ENCODE data around the gene PRF1.
A peak's percentile ranks its signal among the peaks of the same experiment; 100 is the strongest.

Gene PRF1

GRCh38 chr10:70565556-70566514 is 36.7 kb downstream of the PRF1 start:
- H3K27ac ChIP-seq (ENCODE audit: low read depth, low read length) = no peak overlapping the region
- H3K4me1 ChIP-seq (ENCODE audit: control insufficient read depth, insufficient read depth, low read length, unreplicated experiment) = no peaks in the 10 kb centered on the region
- H3K36me3 ChIP-seq (ENCODE audit: insufficient read depth, low read length) = no peaks in the 10 kb centered on the region
- no peak overlapping the region for H3K4me3 ChIP-seq (ENCODE audit: low read depth, low read length)
- H2AFZ ChIP-seq (ENCODE audit: low read length, unreplicated experiment) = no peak overlapping the region
- H3K27me3 ChIP-seq (ENCODE audit: insufficient read depth, low read length) = no peaks in the 10 kb centered on the region
- no peaks in the 10 kb centered on the region for H3K79me2 ChIP-seq (ENCODE audit: control insufficient read depth, insufficient read depth, low read length, unreplicated experiment)

DNA sequence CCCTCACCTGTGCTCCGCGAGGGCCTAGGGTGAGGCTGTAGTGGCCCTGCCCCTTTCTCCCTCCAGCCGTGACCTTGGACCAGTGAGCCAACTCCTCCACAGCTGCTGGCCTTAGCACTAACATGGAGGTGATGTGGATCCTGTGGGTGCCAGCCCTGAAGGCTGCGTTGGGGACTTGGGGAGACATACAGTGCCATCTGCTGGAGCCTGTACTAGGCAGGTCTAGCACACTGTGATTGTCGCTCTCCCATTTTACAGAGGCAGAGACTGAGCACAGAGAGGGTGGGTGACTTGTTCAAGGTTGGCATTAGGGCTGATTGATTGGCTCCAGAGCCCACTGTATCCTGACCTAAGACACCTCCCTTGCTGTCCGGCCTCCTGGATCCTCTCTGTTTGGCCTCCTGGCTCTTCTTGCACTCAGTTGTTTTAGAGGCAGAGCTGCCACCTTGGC is 37.6 kb downstream of the PRF1 start:
- no peaks in the 10 kb centered on the region for H3K27me3 ChIP-seq (ENCODE audit: insufficient read depth, low read length)
- no peaks in the 10 kb centered on the region for H3K79me2 ChIP-seq (ENCODE audit: control insufficient read depth, insufficient read depth, low read length, unreplicated experiment)
- H2AFZ ChIP-seq (ENCODE audit: low read length, unreplicated experiment) = no peak overlapping the region
- H3K36me3 ChIP-seq (ENCODE audit: insufficient read depth, low read length) = no peaks in the 10 kb centered on the region
- H3K27ac ChIP-seq (ENCODE audit: low read depth, low read length) = no peak overlapping the region
- no peaks in the 10 kb centered on the region for H3K4me1 ChIP-seq (ENCODE audit: control insufficient read depth, insufficient read depth, low read length, unreplicated experiment)
- no peak overlapping the region for H3K4me3 ChIP-seq (ENCODE audit: low read depth, low read length)

- H3K36me3 ChIP-seq (ENCODE audit: insufficient read depth, low read length) = no peaks in the 10 kb centered on the region
- H3K27me3 ChIP-seq (ENCODE audit: insufficient read depth, low read length) = no peaks in the 10 kb centered on the region
- H2AFZ ChIP-seq (ENCODE audit: low read length, unreplicated experiment) = no peak overlapping the region
- H3K4me1 ChIP-seq (ENCODE audit: control insufficient read depth, insufficient read depth, low read length, unreplicated experiment) = no peaks in the 10 kb centered on the region
- no peaks in the 10 kb centered on the region for H3K79me2 ChIP-seq (ENCODE audit: control insufficient read depth, insufficient read depth, low read length, unreplicated experiment)
- H3K27ac ChIP-seq (ENCODE audit: low read depth, low read length) = no peak overlapping the region
- H3K4me3 ChIP-seq (ENCODE audit: low read depth, low read length) = no peak overlapping the region
Measured at GRCh38 chr10:70564113-70564725, 38.3 kb downstream of the PRF1 start.

DNA sequence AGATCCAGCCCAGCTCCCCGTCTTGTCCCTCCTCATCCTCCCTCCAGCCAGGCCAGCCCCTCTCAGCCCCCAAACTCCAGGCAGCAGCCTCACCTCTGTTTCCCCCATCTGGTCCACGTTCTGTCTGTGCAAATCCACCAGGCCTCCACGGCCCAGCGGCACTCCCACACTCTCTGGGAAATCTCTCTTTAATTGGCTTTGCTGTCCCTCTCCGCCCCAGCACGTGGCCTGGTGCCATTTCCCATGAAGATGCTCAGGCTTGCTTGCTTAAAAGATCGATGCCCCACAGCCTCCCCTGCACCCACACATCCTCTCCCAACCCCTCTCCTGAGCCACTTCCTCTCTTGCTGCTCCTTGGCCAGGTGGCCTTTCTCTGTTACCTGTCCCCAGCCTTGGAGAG is 39.3 kb downstream of the PRF1 start:
- no peaks in the 10 kb centered on the region for H3K79me2 ChIP-seq (ENCODE audit: control insufficient read depth, insufficient read depth, low read length, unreplicated experiment)
- H3K4me3 ChIP-seq (ENCODE audit: low read depth, low read length) = no peak overlapping the region
- peaks cover 4% of the 10 kb centered on the region for H3K4me1 ChIP-seq (ENCODE audit: control insufficient read depth, insufficient read depth, low read length, unreplicated experiment)
- no peak overlapping the region for H3K27ac ChIP-seq (ENCODE audit: low read depth, low read length)
- no peaks in the 10 kb centered on the region for H3K36me3 ChIP-seq (ENCODE audit: insufficient read depth, low read length)
- H2AFZ ChIP-seq (ENCODE audit: low read length, unreplicated experiment) = no peak overlapping the region
- no peaks in the 10 kb centered on the region for H3K27me3 ChIP-seq (ENCODE audit: insufficient read depth, low read length)

DNA sequence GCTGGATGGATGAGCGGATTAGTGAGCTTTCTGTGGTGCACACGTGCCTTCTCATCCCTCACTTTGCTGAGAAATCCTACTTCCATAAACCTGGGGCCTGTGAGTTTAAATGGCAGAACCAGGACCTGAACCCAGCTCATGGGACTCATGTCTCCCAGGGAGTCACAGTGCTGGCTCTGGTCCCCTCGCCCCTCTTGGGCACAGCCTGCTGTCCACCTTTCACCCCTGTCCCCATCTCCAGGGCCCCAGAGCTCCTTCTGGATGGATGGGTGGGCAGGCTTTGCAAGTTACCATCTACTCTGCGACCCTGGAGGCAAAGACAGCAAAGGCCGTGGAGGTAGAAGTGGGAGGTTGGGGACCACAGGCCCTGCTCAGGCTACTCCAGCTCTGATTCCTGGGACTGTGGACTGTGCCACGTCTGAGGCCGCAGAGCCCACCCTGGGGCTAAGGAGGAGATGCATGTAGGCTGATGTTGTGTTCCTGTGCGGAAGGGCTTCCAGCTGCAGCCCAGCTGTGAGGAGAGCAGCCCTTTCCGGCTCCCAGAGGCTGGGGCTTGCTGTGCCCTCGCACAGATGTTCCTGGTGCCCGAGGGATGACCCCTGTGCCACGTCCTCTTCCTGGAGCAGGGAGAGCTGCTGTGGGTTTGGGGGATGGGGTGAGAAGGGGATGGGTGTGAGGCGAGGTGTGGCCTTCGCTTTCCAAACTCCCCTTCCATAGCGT is 40.3 kb downstream of the PRF1 start:
- no peaks in the 10 kb centered on the region for H3K79me2 ChIP-seq (ENCODE audit: control insufficient read depth, insufficient read depth, low read length, unreplicated experiment)
- no peak overlapping the region for H3K27ac ChIP-seq (ENCODE audit: low read depth, low read length)
- H3K4me3 ChIP-seq (ENCODE audit: low read depth, low read length) = no peak overlapping the region

DNA sequence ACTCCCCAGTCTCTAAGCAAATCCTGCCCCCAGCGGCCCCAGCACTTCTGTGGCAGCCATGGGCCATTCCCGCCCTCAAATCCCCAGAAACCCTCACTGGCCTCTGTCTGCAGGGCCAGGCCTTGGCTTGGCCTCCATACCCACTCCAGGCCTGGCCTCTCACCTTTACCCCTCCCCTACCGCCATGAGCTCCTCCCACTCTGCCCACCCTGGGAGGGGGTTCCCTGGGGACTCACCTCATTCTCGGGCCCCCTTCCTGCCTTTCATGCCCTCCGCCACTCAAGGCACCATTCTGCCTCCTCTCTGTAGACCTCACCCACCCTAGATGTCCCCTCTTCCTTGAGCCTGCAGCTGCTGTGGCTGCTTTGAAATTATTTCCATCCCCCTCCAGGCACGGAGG is 41.0 kb downstream of the PRF1 start:
- Histone ChIP-seq H3K79me2 (ENCODE audit: control insufficient read depth, insufficient read depth, low read length, unreplicated experiment) (no peaks in the 10 kb centered on the region), H3K4me3 (ENCODE audit: low read depth, low read length) (no peak overlapping the region), H3K27me3 (ENCODE audit: insufficient read depth, low read length) (no peaks in the 10 kb centered on the region), H3K27ac (ENCODE audit: low read depth, low read length) (no peak overlapping the region), H3K4me1 (ENCODE audit: control insufficient read depth, insufficient read depth, low read length, unreplicated experiment) (peaks cover 4% of the 10 kb centered on the region), H3K36me3 (ENCODE audit: insufficient read depth, low read length) (no peaks in the 10 kb centered on the region), H2AFZ (ENCODE audit: low read length, unreplicated experiment) (no peak overlapping the region)

More for the DNA sequence above, 40.3 kb downstream of the PRF1 start:
- no peak overlapping the region for H2AFZ ChIP-seq (ENCODE audit: low read length, unreplicated experiment)
- no peaks in the 10 kb centered on the region for H3K27me3 ChIP-seq (ENCODE audit: insufficient read depth, low read length)
- no peaks in the 10 kb centered on the region for H3K36me3 ChIP-seq (ENCODE audit: insufficient read depth, low read length)
- peaks cover 4% of the 10 kb centered on the region for H3K4me1 ChIP-seq (ENCODE audit: control insufficient read depth, insufficient read depth, low read length, unreplicated experiment)

- Histone ChIP-seq H3K4me1 (ENCODE audit: control insufficient read depth, insufficient read depth, low read length, unreplicated experiment) (peaks cover 4% of the 10 kb centered on the region), H3K4me3 (ENCODE audit: low read depth, low read length) (no peak overlapping the region), H3K79me2 (ENCODE audit: control insufficient read depth, insufficient read depth, low read length, unreplicated experiment) (no peaks in the 10 kb centered on the region), H3K27me3 (ENCODE audit: insufficient read depth, low read length) (no peaks in the 10 kb centered on the region), H3K27ac (ENCODE audit: low read depth, low read length) (no peak overlapping the region), H3K36me3 (ENCODE audit: insufficient read depth, low read length) (no peaks in the 10 kb centered on the region), H2AFZ (ENCODE audit: low read length, unreplicated experiment) (no peak overlapping the region)
Measured at GRCh38 chr10:70561070-70561469, 41.5 kb downstream of the PRF1 start.

DNA sequence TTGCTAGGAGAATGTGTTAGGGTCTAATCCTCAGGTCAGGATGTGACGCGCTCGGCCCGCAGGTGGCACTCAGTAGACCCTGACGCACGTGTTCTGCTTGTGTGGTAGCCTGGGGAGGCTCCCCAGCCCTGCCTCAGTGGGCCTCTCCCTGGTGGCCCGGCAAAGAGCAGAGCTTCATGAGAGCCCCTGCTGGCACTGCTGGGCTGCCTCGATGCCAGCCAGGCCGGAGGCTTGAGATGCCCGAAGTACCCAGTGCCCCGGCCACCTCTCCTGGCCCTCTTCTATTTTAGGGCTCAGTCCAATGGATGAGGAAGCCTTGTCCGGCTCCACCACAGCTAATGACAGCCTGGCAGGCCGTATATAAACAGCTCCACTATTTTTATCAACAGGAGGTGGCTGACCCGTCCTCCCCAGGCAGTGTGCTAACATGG is 42.0 kb downstream of the PRF1 start:
- Histone ChIP-seq H3K27ac (ENCODE audit: low read depth, low read length) (no peak overlapping the region), H3K4me1 (ENCODE audit: control insufficient read depth, insufficient read depth, low read length, unreplicated experiment) (peaks cover 4% of the 10 kb centered on the region), H2AFZ (ENCODE audit: low read length, unreplicated experiment) (no peak overlapping the region), H3K27me3 (ENCODE audit: insufficient read depth, low read length) (no peaks in the 10 kb centered on the region), H3K36me3 (ENCODE audit: insufficient read depth, low read length) (no peaks in the 10 kb centered on the region), H3K79me2 (ENCODE audit: control insufficient read depth, insufficient read depth, low read length, unreplicated experiment) (no peaks in the 10 kb centered on the region), H3K4me3 (ENCODE audit: low read depth, low read length) (no peak overlapping the region)

DNA sequence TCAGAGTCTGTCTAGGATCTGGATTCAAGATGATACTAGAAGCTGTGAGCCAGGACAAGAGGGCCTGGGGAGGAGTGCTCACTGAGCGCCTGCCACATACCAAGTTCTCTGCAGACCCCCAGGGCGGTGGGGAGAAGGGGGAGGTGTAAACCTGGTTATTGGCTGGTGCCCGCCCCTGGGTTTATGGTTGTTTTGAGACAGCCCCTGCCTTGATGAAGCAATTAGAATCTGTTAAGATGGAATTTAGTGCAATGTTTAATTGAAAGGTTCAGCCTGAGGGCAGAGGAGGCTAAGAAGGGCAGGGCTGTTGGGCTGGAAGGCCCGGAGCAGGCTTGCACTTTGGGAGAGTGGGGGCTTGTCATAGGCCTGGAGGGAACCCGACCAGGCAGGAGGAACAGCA is 42.7 kb downstream of the PRF1 start:
- Histone ChIP-seq H3K79me2 (ENCODE audit: control insufficient read depth, insufficient read depth, low read length, unreplicated experiment) (no peaks in the 10 kb centered on the region), H2AFZ (ENCODE audit: low read length, unreplicated experiment) (no peak overlapping the region), H3K4me3 (ENCODE audit: low read depth, low read length) (no peak overlapping the region), H3K27me3 (ENCODE audit: insufficient read depth, low read length) (no peaks in the 10 kb centered on the region), H3K4me1 (ENCODE audit: control insufficient read depth, insufficient read depth, low read length, unreplicated experiment) (peaks cover 4% of the 10 kb centered on the region), H3K27ac (ENCODE audit: low read depth, low read length) (no peak overlapping the region), H3K36me3 (ENCODE audit: insufficient read depth, low read length) (no peaks in the 10 kb centered on the region)

- Histone ChIP-seq H3K4me1 (ENCODE audit: control insufficient read depth, insufficient read depth, low read length, unreplicated experiment) (peaks cover 4% of the 10 kb centered on the region), H3K79me2 (ENCODE audit: control insufficient read depth, insufficient read depth, low read length, unreplicated experiment) (no peaks in the 10 kb centered on the region), H3K36me3 (ENCODE audit: insufficient read depth, low read length) (no peaks in the 10 kb centered on the region), H3K27me3 (ENCODE audit: insufficient read depth, low read length) (no peaks in the 10 kb centered on the region), H3K27ac (ENCODE audit: low read depth, low read length) (no peak overlapping the region), H3K4me3 (ENCODE audit: low read depth, low read length) (peak overlapping the region; percentile 64), H2AFZ (ENCODE audit: low read length, unreplicated experiment) (peak overlapping the region; percentile 47)
Measured at GRCh38 chr10:70558871-70559810, 43.4 kb downstream of the PRF1 start.
